ENCODE measurements around the gene SLC38A10.

DNA sequence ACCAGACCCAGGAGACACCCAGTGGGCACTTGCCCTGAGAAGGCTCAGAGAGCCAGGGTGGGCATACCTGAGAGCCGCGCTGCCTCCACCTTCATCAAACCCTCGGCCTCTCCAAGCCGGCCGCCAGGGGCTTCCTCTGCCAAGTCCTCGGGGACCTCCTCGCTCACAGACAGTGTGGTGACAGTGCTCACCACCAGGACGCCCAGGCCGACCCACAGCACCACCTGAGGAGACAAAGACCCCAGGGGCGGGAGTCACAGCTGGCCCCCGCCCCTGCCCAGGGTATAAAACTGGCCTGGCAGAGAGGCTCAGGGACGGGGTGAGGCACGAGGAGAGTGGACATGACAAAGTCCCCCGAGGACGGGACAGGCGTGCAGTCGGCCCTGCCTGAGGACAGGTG, 34.9 kb downstream of the SLC38A10 start:
- TF ChIP-seq EZH2 (IDR thresholded peaks at IDR 0.05; ENCODE audit: insufficient read depth, poor library complexity, severe bottlenecking) (no peak), EZH2phosphoT487 (IDR thresholded peaks at IDR 0.05; ENCODE audit: insufficient read depth, low read depth) (no peak)
